ENCODE data around the gene CLIC4. TPM values are rescaled to one million over a fixed set of nuclear protein-coding genes. Genes with fewer than 3 reads are reported as not detected.
A peak's percentile ranks its signal among the peaks of the same experiment; 100 is the strongest.

The CLIC4 gene
- polyA plus RNA-seq, 3 donors = 9.7 to 38.1 (median 24.6) TPM

DNA sequence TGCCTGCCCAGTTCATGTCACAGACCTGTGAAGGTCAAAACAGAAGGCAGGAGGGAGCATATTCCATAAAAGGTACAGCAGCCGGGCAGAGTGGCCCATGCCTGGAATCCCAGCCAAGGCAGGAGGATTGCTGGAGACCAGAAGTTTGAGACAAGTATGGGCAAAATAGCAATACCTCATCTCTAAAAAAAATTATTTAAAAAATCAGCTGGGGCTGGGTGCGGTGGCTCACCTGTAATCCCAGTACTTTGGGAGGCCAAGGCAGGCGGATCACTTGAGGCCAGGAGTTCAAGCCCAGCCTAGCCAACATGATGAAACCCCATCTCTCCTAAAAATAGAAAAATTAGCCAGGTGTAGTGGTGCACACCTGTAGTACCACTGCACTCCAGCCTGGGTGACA is 120.3 kb downstream of the CLIC4 start:
- Histone ChIP-seq H3K4me2 (replicated peaks; ENCODE audit: extremely low read depth, low read length, poor library complexity, severe bottlenecking) (no peak overlapping the region), H3K36me3 (replicated peaks in 1 of 2; ENCODE audit: control insufficient read depth in 1 of 2, insufficient read depth in 2 of 2, low read length in 2 of 2) (no peaks in the 10 kb centered on the region), H3K9me3 (replicated peaks in 1 of 2; ENCODE audit: control insufficient read depth in 1 of 2, insufficient read depth in 1 of 2, low read length in 2 of 2) (no peaks in the 10 kb centered on the region), H3K4me3 (replicated peaks in 1 of 3; ENCODE audit: low read depth in 2 of 3, low read length in 3 of 3) (no peak overlapping the region), H3K27me3 (ENCODE audit: control insufficient read depth in 2 of 2, insufficient read depth in 2 of 2, low read length in 2 of 2) (peaks cover 0 to 11% of the 10 kb centered on the region in 2 donors), H3K79me2 (ENCODE audit: insufficient read depth, low read length) (no peaks in the 10 kb centered on the region), H4K20me1 (ENCODE audit: insufficient read depth, low read length) (no peaks in the 10 kb centered on the region), H3K4me1 (ENCODE audit: control insufficient read depth in 1 of 2, insufficient read depth in 2 of 2, low read length in 2 of 2) (peaks cover 25 to 26% of the 10 kb centered on the region in 2 donors), H2AFZ (ENCODE audit: insufficient read depth, low read depth, low read length, poor library complexity, severe bottlenecking) (no peak overlapping the region), H3K27ac (ENCODE audit: low read depth in 1 of 2, low read length in 2 of 2) (no peak overlapping the region), H3K9ac (ENCODE audit: insufficient read depth, low read length, poor library complexity, severe bottlenecking) (no peak overlapping the region)
- 100% methylated on average over 2 of the region's 3 CpGs for WGBS (ENCODE audit: insufficient coverage)
- no peak for TF ChIP-seq CTCF (IDR thresholded peaks at IDR 0.05)
- H3K27me3 Mint-ChIP-seq (ENCODE audit: low read depth in 3 of 3) = peaks cover 28 to 49% (median 36%) of the 10 kb centered on the region in 3 donors
- intact Hi-C loops (cut with micrococcal nuclease) = no loop called here
- peaks cover 0 to 2% (median 0%) of the 10 kb centered on the region in 7 donors for H3K9me3 Mint-ChIP-seq
- H3K4me1 Mint-ChIP-seq = peaks cover 28% of the 10 kb centered on the region
- peak overlapping the region in 1 of 2 donors; percentile 55 for H3K4me3 Mint-ChIP-seq
- DNase-seq = no peak
- no peaks in the 10 kb centered on the region for H3K36me3 Mint-ChIP-seq
- no peak overlapping the region for H3K27ac Mint-ChIP-seq

- Histone ChIP-seq H4K20me1 (ENCODE audit: insufficient read depth, low read length) (no peaks in the 10 kb centered on the region), H3K9ac (ENCODE audit: insufficient read depth, low read length, poor library complexity, severe bottlenecking) (no peak overlapping the region), H3K4me1 (ENCODE audit: control insufficient read depth in 1 of 2, insufficient read depth in 2 of 2, low read length in 2 of 2) (peaks cover 34 to 35% of the 10 kb centered on the region in 2 donors), H3K9me3 (replicated peaks in 1 of 2; ENCODE audit: control insufficient read depth in 1 of 2, insufficient read depth in 1 of 2, low read length in 2 of 2) (no peaks in the 10 kb centered on the region), H3K4me3 (replicated peaks in 1 of 3; ENCODE audit: low read depth in 2 of 3, low read length in 3 of 3) (no peak overlapping the region), H3K36me3 (replicated peaks in 1 of 2; ENCODE audit: control insufficient read depth in 1 of 2, insufficient read depth in 2 of 2, low read length in 2 of 2) (no peaks in the 10 kb centered on the region), H3K27ac (ENCODE audit: low read depth in 1 of 2, low read length in 2 of 2) (no peak overlapping the region), H3K27me3 (ENCODE audit: control insufficient read depth in 2 of 2, insufficient read depth in 2 of 2, low read length in 2 of 2) (peaks cover 0 to 19% of the 10 kb centered on the region in 2 donors), H3K79me2 (ENCODE audit: insufficient read depth, low read length) (no peaks in the 10 kb centered on the region), H3K4me2 (replicated peaks; ENCODE audit: extremely low read depth, low read length, poor library complexity, severe bottlenecking) (no peak overlapping the region), H2AFZ (ENCODE audit: insufficient read depth, low read depth, low read length, poor library complexity, severe bottlenecking) (no peak overlapping the region)
- intact Hi-C loops (cut with micrococcal nuclease) = no loop called here
- WGBS (ENCODE audit: insufficient coverage) = 84% methylated on average over 10 of the region's 17 CpGs
- Mint-ChIP-seq H3K4me3 (no peak overlapping the region), H3K27me3 (ENCODE audit: low read depth in 3 of 3) (peaks cover 34 to 54% (median 40%) of the 10 kb centered on the region in 3 donors), H3K9me3 (peaks cover 0 to 2% (median 0%) of the 10 kb centered on the region in 7 donors), H3K4me1 (peaks cover 36% of the 10 kb centered on the region), H3K27ac (no peak overlapping the region), H3K36me3 (no peaks in the 10 kb centered on the region)
- DNase-seq = no peak
- TF ChIP-seq CTCF (IDR thresholded peaks at IDR 0.05) = no peak
Measured at GRCh38 chr1:24866211-24867083, 121.2 kb downstream of the CLIC4 start.
